NCI-H2029 (cell line): ENCODE results near the gene URB2.
A peak's percentile ranks its signal among the peaks of the same experiment; 100 is the strongest.
"Not testable (repeated sequence)": the region's sequence is repeated elsewhere in the genome, so short reads cannot be mapped to it uniquely, and the experiment has no call there.

Experiments
- DNase-seq: peaks from one replicate; lab custom pipeline; 2025; lab: John Stamatoyannopoulos, UW

Gene URB2

DNA sequence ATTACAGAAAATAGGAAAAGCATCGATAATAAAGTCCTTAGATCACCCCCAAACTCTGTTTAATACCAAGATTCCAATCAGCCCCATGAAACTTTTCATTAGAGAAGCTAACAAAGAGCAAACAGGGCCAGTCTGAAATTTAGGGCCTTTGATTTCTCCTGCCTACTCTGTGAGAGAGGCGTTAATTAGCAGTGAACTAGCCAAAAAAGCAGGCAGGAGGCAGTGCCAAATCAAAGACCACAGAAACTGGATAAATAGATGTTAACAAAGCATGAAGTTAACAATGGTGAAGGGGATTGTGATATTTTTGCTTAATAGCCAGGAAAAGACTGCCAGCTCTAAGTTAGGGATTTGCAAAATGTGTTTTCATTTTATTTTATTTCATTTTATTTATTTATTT, 11.3 kb upstream of the URB2 start:
- no peak for DNase-seq

DNA sequence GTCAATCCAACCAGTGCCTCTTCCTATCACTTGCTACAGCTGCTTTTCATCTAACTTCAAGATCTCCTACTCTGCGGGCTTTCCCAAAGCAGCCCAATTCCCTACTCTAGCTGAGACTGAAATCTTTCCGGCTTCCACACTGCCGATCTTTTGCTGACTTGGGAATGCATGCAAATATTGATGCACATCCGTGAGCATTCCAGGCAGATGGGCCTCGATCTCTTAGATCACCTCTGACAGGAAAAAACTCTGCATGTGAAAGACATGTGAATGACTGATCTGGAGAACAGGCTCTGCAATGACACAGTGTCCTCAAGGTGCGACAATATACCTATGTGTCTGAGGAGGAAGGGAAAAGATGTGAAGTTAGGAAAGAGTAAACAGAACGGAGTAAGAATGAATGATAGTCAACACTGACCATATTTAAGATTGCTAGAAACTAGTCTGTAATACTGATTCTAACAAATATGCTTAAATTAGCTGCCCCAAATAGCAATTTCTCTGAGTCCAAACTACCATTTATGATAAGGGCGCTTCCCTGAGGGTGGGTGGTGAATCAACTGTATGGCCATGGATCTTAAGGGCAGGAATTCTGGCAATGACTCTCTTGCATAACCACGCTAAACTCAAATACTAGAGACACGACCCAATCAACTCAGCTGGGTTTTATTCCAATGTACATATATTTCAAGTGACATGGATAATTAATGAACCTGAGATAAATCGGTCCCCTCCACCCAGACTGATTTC, 8.5 kb upstream of the URB2 start:
- DNase-seq, result no peak

DNA sequence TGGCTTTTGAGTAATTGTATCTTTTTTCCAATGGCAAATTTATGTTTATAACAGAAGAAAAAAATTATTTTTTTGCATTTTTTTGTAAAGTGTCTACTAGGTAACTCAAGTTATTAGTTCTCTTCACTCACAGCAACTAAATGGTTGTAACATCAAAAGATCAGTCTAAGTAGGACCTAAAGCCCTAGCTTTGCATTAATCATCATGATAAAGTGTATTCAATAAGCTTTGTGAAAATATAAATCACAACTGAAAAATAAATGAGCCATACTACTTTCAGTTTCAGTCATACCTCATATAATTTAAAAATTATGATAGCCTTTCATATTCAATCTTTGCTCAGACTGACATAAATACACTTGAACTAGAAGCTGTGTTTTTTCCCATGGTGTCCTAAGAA, 7.0 kb upstream of the URB2 start:
- DNase-seq, result no peak

DNA sequence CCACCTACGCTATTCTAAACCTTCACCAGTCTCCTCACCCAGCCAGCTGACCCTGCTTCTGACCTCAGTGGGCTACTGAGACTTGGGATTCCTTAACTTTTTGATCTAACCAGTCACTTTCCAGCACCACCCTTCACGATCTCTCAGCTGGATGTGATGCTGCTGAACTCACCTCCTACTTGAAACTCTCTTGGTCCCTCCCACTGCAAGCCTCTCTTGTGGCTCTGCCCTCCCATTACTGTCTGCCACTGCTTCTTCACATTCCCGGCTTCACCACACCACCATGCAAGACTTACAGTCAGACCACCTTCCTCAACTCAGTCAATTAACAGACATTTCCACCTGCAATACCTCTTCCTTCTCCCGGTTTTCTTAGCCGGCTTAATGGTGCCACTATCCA, 6.4 kb upstream of the URB2 start:
- DNase-seq, result no peak

DNA sequence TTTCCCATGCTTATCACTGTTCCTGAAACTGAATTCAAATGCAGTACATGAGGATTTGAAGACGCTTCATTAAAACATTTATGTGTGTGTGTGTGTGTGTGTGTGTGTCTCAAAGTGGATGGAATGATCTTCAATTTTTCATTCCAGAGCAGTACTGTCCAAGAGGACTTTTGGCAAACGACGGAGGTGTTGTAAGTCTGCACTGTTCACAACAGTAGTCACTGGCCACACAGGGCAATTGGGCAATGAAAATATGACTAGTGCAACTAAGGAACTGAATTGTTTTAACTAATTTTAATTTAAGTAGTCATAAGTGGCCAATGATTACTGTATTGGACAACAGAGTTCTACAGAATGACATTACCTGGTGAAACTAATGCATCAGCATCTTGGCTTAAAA, 5.2 kb upstream of the URB2 start:
- DNase-seq, result no peak

DNA sequence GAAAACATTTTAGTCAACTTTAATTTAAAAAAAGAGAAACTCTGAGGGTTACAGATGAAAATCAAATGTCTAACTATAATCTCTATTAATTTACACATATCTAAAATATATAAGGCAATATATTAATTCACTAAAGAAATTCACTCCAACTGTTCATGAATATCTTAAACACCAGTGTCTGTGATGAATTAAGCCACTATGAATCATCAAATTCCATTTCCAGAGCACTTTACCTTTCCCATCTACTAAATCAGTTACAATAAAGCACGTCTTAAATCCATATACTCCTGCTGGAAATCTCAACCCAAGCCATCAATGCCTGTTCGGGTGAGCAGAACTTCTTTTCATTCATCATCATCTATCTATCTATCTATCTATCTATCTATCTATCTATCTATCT, 4.4 kb upstream of the URB2 start:
- DNase-seq, result no peak

DNA sequence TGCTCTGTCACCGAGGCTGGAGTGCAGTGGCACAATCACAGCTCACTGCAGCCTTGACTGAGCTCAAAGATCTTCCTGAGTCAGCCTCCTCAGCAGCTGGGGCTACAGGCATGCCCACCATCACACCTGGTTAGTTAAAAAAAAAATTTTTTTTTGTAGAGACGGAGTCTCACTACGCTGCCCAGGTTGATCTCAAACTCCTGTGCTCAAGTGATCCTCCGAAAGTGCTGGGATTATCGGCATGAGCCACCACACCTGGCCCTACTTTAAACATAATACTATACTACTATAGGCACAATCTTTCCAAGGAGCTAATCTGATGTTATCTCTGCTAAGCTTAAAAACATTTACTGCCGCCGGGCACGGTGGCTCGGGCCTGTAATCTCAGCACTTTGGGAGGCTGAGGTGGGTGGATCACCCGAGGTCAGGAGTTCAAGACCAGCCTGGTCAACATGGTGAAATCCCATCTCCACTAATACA, 3.4 kb upstream of the URB2 start:
- DNase-seq, result not testable (repeated sequence)

DNA sequence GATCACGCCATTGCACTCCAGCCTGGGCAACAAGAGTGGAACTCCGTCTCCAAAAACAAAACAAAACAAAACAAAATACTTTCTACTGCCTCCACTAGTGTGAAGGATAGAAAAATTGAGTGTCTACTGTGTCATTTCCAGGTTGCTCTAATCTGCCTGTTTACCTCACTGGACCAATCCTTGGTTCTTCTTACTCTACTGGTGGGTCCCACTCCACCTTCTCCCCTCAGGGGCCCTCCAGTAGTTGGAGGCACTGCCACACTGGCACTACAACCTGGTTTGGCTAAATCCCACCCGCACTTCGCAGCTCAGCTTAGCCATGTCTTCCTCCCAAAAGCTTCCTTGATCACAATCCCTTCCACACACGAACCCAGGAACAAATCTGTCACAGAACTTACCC, 2.8 kb upstream of the URB2 start:
- DNase-seq, result no peak

DNA sequence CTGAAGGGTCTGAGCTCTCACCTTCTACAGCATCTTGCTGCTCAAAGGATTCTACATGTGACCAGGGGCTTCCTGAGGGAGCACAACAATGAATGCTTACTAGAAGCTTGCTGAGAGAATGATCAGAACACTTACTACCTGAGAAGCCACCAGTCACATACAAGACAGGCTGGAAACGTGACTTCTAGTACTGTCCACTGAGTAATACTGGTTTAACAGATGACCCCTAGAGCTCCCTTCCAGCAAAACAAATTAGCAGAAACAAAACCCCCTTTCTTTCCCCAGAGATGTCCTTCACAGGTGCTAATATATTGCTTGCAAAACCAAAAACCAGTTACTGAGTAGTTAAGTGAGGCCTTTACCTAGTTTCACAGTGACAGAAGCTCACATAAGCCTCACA, 2.2 kb upstream of the URB2 start:
- DNase-seq, result no peak

DNA sequence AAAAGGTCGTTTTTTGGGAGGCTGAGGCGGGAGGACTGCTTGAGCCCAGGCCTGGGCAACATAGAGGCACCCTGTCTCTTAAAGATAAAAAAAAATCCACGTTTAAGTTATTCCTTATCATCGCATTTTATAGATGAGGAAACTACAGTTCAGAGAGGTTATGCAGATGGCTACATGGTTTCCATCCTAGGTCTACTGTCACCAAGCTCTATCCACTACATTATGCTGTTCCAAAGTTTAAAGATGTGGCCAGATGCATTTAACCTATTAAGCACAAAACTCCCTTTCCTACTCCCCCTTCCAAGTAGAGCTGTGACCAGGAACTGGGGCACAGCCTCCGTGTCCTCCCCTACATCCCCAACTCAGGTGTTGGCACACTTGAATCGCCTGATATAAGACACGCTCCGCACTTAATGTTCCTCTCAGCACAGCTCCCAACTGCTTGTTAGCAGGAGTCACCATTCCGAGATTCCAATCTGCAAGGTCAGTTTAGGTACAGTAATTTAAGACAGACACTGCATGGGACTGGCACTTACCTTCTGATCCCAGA, 1.5 kb upstream of the URB2 start:
- no peak for DNase-seq

DNA sequence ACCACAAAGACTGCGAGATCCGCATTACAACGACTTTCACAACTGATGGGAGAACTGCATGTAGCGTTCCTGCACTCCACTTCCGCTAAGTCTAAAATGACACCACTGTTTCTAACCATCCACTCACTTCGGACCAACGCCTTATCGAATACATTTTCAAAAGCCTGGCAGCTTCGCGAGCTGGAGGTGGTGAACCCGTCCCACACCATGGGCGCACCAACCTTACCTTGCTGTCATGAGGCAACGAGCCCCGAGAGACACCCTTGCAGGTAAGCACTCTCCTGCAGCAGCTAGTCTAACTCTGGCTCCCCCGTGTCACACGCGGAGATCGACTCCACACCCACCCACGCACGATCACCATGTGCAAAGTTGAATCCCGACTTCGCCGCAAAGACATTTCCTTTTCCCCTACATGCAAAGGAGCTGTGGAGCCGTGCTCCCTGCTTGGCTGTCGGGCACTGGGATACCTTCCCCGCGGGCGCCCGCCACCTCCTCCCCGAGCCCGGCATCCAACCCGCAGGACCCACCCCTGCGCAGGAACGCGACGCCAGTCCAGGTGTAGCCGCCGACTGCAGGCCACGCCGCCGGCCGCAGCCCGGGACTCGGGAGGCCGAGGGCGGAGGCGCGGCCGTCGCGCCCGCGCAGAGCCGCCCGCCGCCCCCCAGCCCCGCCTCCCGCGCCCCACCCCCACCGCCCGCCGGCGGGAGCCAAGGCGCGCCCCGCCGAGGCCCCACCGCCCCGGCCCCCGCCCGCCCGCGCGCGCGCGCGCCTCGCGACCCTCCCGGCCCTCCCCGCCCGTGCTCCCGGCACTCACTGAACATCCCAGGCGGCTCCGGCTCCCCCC, 754 bp upstream of the URB2 start:
- peak; percentile 36 for DNase-seq

DNA sequence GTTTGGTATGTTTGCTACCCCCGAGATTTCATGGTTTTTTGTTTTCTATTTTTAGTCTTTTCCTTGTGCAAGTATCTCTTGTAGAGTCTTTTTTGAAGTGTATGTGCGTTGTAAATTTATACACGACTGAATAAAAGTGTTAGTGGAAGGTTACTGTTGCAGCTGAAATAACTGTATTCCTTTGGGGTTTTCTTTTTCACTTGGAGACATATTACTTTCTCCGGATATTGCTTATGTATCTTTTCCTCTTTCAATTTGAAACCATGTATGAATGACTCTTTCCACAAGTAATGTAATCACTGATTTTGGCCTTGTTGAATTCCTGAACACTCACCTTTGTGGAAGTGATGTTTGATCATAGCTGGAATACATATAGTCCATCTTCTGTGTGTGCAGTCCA, 956 bp downstream of the URB2 start:
- no peak for DNase-seq

DNA sequence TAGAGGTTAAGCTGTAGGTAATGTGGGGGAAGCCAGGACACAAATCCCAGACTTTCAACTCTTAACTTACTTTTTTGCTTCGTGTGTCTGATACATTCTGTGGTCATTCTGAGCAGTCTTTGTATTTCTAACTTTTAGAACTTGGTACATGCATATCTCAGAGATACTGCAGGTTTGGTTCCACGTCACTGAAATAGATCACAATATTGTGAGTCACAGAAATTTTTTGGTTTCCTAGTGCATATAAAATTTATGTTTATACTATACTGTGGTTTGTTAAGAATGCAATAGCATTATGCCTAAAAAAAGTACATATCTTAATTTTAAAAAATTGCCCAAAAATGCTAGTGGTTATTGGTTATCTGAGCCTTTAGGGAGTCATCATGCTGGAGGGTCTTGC, 3.2 kb downstream of the URB2 start:
- DNase-seq, result no peak

DNA sequence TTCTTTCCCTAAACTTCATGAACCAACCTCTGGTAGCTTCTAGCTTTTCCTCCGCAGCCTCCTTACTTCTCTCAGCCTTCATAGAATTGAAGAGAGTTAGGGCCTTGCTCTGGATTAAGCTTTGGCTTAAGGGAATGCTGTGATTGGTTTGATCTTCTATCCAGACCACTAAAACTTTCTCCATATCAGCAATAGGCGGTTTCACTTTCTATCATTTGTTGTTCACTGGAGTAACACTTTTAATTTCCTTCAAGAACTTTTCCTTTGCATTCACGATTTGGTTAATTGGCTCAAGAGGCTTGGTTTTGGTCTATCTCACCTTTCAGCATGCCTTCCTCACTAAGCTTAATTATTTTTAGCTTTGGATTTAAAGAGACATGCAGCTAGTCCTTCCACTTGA, 5.1 kb downstream of the URB2 start:
- no peak for DNase-seq

DNA sequence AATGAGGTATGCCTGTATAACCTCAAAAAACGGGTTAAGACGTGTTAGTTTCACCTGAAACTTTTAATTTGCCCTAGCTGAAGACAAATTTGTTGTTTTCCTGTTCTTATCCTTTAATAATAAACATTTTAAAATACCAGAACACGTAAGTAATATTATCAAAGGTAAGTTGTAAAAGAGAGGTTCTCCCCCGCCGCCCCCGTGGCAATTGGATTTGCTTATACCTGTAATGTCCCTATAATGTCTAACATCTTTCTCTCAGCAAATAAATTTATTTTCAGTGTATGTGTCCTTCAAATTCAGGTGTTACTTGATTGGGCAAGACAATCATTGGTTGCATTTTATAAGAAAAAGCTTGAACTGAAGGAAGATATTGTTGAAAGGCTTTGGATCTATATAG, 5.9 kb downstream of the URB2 start:
- no peak for DNase-seq

DNA sequence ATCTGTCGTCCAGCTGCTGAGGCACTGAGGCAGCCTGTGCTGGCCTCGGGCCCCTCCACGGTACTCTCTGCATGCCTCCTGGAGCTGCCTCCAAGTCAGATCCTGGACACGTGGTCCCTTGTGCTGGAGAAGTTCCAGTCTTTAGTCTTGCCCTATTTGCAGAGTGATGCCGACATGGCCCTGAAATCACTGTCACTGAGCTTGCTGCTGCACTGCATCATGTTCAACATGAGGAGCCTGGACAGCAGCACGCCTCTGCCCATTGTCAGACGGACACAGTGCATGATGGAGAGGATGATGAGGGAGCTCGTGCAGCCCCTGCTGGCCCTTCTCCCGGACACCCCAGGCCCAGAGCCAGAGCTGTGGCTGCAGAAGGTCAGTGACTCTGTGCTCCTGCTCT, 10.0 kb downstream of the URB2 start:
- DNase-seq, result no peak

DNA sequence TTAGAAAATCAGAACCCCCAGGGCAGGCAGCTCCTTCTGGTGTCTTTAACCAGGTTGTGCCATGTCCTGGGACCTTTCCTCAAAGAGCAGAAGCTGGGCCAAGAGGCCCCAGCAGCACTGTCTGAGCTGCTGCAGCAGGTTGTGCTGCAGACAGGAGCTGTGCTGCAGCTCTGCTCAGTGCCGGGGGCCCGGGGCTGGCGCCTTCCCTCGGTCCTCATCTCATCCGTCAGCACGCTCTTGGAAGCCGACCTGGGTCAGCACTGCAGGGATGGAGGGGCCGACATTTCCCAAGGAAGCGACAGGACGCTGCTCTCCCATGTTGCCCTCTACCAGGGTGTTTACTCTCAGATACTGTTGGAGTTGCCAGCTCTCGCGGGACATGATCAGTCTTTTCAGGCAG, 11.7 kb downstream of the URB2 start:
- no peak for DNase-seq

DNA sequence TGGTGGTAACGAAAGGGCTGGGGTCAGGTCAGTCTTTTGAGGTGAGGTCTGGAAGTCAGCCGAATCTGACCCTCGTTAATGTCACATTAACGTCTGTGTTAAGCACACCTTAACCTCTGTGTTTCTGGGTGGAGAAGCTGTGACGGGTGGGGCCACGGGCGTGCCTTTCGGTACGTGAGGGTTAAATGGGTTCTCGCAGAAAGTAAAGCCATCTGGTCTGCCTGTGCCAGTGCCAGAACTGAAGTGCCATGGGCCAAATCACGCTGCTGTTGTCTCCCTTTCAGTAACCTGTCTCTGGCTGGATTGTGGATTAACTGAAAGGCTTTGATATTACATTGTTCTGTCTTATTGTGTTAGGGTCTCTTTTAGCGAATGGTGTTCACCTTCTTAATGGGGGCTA, 14.4 kb downstream of the URB2 start:
- DNase-seq, result no peak

DNA sequence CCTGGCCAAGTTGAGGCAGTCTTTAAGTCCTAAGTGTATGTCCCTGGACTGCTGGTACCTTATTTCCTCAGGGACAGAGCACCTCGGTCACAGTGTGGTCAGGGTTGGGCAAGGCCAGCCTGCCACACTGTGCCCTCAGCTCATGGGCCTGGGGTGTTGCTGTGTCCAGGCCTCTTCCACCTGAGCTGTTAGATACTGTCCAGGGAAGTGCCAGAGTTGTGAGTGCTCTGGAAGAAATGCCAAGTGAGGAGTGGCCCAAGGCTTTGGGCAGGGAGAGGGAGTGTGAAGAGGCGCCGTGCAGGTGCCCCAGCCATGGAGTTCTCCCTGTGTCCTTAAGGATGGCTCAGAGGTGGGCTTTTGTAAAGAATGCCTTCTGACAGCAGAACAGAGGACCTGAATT, 15.3 kb downstream of the URB2 start:
- no peak for DNase-seq

DNA sequence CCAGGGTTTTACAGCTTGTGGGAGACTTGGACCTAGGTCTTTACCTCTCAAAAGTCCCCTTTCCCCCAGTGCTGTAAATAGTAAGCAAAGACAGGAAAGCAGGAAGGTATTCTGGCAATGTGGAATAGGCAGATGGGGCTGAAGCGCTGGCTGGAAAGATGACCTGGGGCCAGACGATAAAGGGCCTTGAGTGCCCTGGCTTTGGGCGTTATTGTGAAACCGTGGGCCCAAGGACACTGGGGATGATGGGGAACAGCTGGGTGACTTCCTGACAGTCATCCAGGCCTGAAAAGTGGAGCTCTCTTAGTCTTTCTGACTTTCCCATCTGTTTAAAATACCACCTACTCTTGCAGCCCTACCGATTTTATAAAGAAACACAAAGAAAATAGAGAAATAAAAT, 16.3 kb downstream of the URB2 start:
- no peak for DNase-seq

DNA sequence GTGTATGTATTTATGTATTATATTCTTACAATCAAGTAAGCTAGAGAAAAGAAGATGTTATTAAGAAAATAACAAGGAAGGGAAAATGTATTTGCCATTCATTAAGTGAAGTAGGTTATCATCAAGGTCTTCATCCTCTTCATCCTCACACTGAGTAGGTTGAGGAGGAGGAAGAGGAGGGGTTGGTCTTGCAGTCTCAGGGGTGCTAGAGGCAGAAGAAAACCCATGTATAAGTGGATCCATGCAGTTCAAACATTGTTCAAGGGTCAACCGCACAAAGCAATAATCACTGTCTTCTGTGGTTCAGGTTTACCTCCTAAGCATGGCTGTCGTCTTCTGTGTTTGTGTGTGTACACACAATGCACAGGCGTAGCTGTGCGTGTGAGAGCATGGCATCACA, 16.9 kb downstream of the URB2 start:
- DNase-seq, result no peak

DNA sequence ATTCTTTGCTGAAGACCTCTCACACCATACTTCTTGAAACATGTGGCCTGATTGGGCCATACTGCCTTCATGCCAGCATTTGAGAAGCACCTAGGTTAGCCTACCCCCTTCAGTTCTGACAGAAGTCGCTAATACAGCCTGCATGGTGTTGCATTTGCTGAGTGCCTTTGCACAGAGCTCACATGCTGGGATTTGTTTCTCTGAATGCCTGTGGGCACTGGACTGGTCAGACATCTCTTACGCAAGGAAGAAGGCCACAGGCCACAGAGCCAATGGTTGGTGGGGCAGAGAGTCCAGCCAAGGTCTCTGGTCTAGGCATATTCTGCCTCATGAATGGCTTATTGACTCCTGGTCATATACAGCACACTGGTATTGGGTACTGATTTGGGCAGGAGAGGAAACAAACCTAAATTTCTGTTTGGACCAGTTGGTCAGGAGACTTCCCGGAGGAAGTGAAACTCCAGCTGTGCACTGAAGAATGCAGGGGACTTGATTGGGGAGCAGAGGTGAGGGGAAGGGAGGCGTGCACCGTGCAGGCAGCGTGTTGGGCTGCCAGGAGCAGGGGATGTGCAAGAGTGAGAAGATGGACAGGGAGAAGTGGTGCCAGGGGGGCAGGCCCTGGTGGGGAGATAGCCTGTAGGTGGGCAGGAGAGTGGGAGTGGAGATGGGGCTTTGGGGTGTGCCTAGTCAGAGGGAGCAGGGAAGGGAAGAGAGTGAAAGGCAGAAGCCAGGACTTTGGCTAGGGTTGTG, 18.1 kb downstream of the URB2 start:
- no peak for DNase-seq
